ENCODE results near the gene KCTD2. TPM values are rescaled to one million over a fixed set of nuclear protein-coding genes. Genes with fewer than 3 reads are reported as not detected.

The KCTD2 gene
- total RNA-seq (10 to 100 TPM; 25.0 to 62.5 (median 50.2) TPM), polyA plus RNA-seq (10 to 100 TPM; 35.8 to 66.8 TPM)
- long read RNA-seq, donor 1, partial matches to known transcripts: 39 of 45 reads
- long read RNA-seq, donor 1, other reads (novel, unspliced or antisense): 6 of 45 reads
- long read RNA-seq, donor 2, transcript KCTD2-201 (6 exons, 3,635 nt): major isoform, 10 of 115 reads
- long read RNA-seq, donor 2, partial matches to known transcripts: 30 of 115 reads
- long read RNA-seq, donor 2, other reads (novel, unspliced or antisense): 75 of 115 reads
- long read RNA-seq, donor 3, transcript KCTD2-201 (6 exons, 3,635 nt): major isoform, 61 of 112 reads
- long read RNA-seq, donor 3, partial matches to known transcripts: 44 of 112 reads
- long read RNA-seq, donor 3, other reads (novel, unspliced or antisense): 3 of 112 reads

GRCh38 chr17:75046407-75047289 is at the start of gene KCTD2, which contains the start of gene ATP5PD:
Gene KCTD2 (plus strand): TSS chr17:75047225. CDS start chr17:75047251, 26 bp downstream.
Gene ATP5PD (minus strand): TSS chr17:75046969. CDS start chr17:75042650, 4,319 bp downstream.
- no peaks in the 10 kb centered on the region for H3K9me3 ChIP-seq
- WGBS, 3 donors: 0% methylated on average over 49 to 72 of the region's 72 CpGs
- peaks cover 2% of the 10 kb centered on the region for H3K4me1 ChIP-seq (ENCODE audit: insufficient read depth)
- H3K27ac ChIP-seq: peak within 1 kb of the TSS; percentile 42 to 73
- no peaks in the 10 kb centered on the region for H3K27me3 ChIP-seq
- intact Hi-C loops (cut with DNase I): no loop called here
- DNase-seq: peak; percentile 96 to 98 (median 97)
- no peaks in the 10 kb centered on the region for H3K36me3 ChIP-seq
- TF ChIP-seq CTCF (IDR thresholded peaks at IDR 0.05): peak in 1 of 3 donors; percentile 6
- TF ChIP-seq EP300 (IDR thresholded peaks at IDR 0.05): no peak
- TF ChIP-seq POLR2A (IDR thresholded peaks at IDR 0.05): peak; percentile 93
- H3K4me3 ChIP-seq: peak within 1 kb of the TSS; percentile 97

- intact Hi-C loops (cut with DNase I): no loop called here
- TF ChIP-seq EP300 (IDR thresholded peaks at IDR 0.05): no peak
- no peak for TF ChIP-seq CTCF (IDR thresholded peaks at IDR 0.05)
- TF ChIP-seq POLR2A (IDR thresholded peaks at IDR 0.05): no peak
- no peak for DNase-seq
- 81 to 89% (median 81%) methylated on average over 6 of the region's 6 CpGs for WGBS, 3 donors
- H3K27ac ChIP-seq: no peak overlapping the region
- no peaks in the 10 kb centered on the region for H3K27me3 ChIP-seq
- no peak overlapping the region for H3K4me3 ChIP-seq
- H3K36me3 ChIP-seq: no peaks in the 10 kb centered on the region
- H3K9me3 ChIP-seq: no peaks in the 10 kb centered on the region
- H3K4me1 ChIP-seq (ENCODE audit: insufficient read depth): no peaks in the 10 kb centered on the region
Measured at GRCh38 chr17:74998783-74999182, 48.2 kb upstream of the KCTD2 start.

GRCh38 chr17:74999523-74999922 is 47.5 kb upstream of the KCTD2 start:
- H3K9me3 ChIP-seq: no peaks in the 10 kb centered on the region
- intact Hi-C loops (cut with DNase I): no loop called here
- TF ChIP-seq EP300 (IDR thresholded peaks at IDR 0.05): no peak
- no peak for TF ChIP-seq CTCF (IDR thresholded peaks at IDR 0.05)
- no peak for TF ChIP-seq POLR2A (IDR thresholded peaks at IDR 0.05)
- no peak overlapping the region for H3K4me3 ChIP-seq
- no peak for DNase-seq
- no peaks in the 10 kb centered on the region for H3K36me3 ChIP-seq
- WGBS, 3 donors: 88 to 92% (median 91%) methylated on average over 4 of the region's 4 CpGs
- H3K27ac ChIP-seq: no peak overlapping the region
- H3K4me1 ChIP-seq (ENCODE audit: insufficient read depth): no peaks in the 10 kb centered on the region
- no peaks in the 10 kb centered on the region for H3K27me3 ChIP-seq
